HEK293T (cell line): Measurements from ENCODE around the gene ATP2C1.

Source experiments
- CTCF ChIA-PET: fragments of 350-600 bp; formaldehyde crosslinking; extraction: SDS; loops from one replicate; lab custom pipeline; 2021; ENCODE audit warnings: antibody characterized with exemption, inconsistent platforms; lab: Yijun Ruan, JAX
- POLR2A ChIA-PET: fragments of 350-600 bp; formaldehyde crosslinking; extraction: SDS; loops from one replicate; lab custom pipeline; 2020; ENCODE audit warnings: antibody characterized with exemption, inconsistent platforms; lab: Yijun Ruan, JAX
- DNase-seq: peaks from one replicate; pipeline ENCODE4 v3.0.0; 2012; ENCODE audit warnings: mixed read lengths; ENCODE audit errors: extremely low spot score
- ARNT ChIP-seq: fragments of 450-650 bp; IDR thresholded peaks from 2 replicates; pipeline ENCODE4 v1.6.1; 2017; ENCODE audit warnings: mild to moderate bottlenecking
- BHLHE40 ChIP-seq: fragments of 450-650 bp; IDR thresholded peaks from 2 replicates; pipeline ENCODE4 v1.6.1; 2016; ENCODE audit warnings: mild to moderate bottlenecking, moderate library complexity, borderline replicate concordance
- CTBP1 ChIP-seq: fragments of 450-650 bp; IDR thresholded peaks from 2 replicates; pipeline ENCODE4 v1.6.1; 2016; ENCODE audit warnings: borderline replicate concordance
- ELF4 ChIP-seq: fragments of 450-650 bp; IDR thresholded peaks from 2 replicates; pipeline ENCODE4 v1.6.1; 2017; ENCODE audit warnings: antibody characterized with exemption
- FOXA1 ChIP-seq: fragments of 450-650 bp; IDR thresholded peaks from 2 replicates; pipeline ENCODE4 v1.6.1; 2016; ENCODE audit warnings: mild to moderate bottlenecking
- FOXK2 ChIP-seq: fragments of 450-650 bp; IDR thresholded peaks from 2 replicates; pipeline ENCODE4 v1.6.1; 2016; ENCODE audit warnings: mild to moderate bottlenecking
- FOXM1 ChIP-seq: fragments of 450-650 bp; IDR thresholded peaks from 2 replicates; pipeline ENCODE4 v1.6.1; 2017; ENCODE audit warnings: mild to moderate bottlenecking, borderline replicate concordance
- HDGF ChIP-seq: fragments of 450-650 bp; IDR thresholded peaks from 2 replicates; pipeline ENCODE4 v1.6.1; 2017; ENCODE audit warnings: antibody characterized with exemption, borderline replicate concordance
- L3MBTL2 ChIP-seq: fragments of 450-650 bp; conservative IDR thresholded peaks from 2 replicates; pipeline ENCODE4 v1.6.1; 2016; ENCODE audit warnings: mild to moderate bottlenecking
- LEF1 ChIP-seq: fragments of 450-650 bp; IDR thresholded peaks from 2 replicates; pipeline ENCODE4 v1.6.1; 2017; ENCODE audit warnings: mild to moderate bottlenecking, borderline replicate concordance
- NFRKB ChIP-seq: fragments of 450-650 bp; IDR thresholded peaks from 2 replicates; pipeline ENCODE4 v1.6.1; 2016; ENCODE audit warnings: mild to moderate bottlenecking, moderate library complexity
- PKNOX1 ChIP-seq: fragments of 450-650 bp; IDR thresholded peaks from 2 replicates; pipeline ENCODE4 v1.6.1; 2016
- SP1 ChIP-seq: fragments of 450-650 bp; IDR thresholded peaks from 2 replicates; pipeline ENCODE4 v1.6.1; 2017
- SUZ12 ChIP-seq: fragments of 450-650 bp; IDR thresholded peaks from 2 replicates; pipeline ENCODE4 v1.6.1; 2016; ENCODE audit warnings: mild to moderate bottlenecking
- TARDBP ChIP-seq: fragments of 450-650 bp; IDR thresholded peaks from 2 replicates; pipeline ENCODE4 v1.6.1; 2016
- ZNF384 ChIP-seq: fragments of 450-650 bp; IDR thresholded peaks from 2 replicates; pipeline ENCODE4 v1.6.1; 2016

ATP2C1 gene

GRCh38 chr3:130903412-130903908 lies 9.6 kb downstream of the ATP2C1 start:
- POLR2A ChIA-PET = no interaction called here
- TF ChIP-seq FOXM1 (no peak), SP1 (no peak), ZNF384 (no peak), FOXA1 (no peak), NFRKB (no peak), ELF4 (no peak), FOXK2 (no peak), L3MBTL2 (no peak), TARDBP (no peak), PKNOX1 (no peak), ARNT (no peak), LEF1 (no peak), SUZ12 (no peak), BHLHE40 (no peak), HDGF (no peak), CTBP1 (no peak)
- CTCF ChIA-PET = no interaction called here
- no peak for DNase-seq

GRCh38 chr3:130904491-130904890 lies 10.6 kb downstream of the ATP2C1 start:
- no peak for DNase-seq
- ChIA-PET CTCF (no interaction called here), POLR2A (no interaction called here)
- TF ChIP-seq CTBP1 (no peak), HDGF (no peak), SUZ12 (no peak), NFRKB (no peak), L3MBTL2 (no peak), FOXK2 (no peak)

GRCh38 chr3:130905551-130905950 lies 11.7 kb downstream of the ATP2C1 start:
- ChIA-PET CTCF (no interaction called here), POLR2A (no interaction called here)
- no peak for TF ChIP-seq ELF4
- TF ChIP-seq SP1 = no peak
- no peak for TF ChIP-seq LEF1
- TF ChIP-seq PKNOX1 = no peak
- no peak for TF ChIP-seq L3MBTL2
- TF ChIP-seq FOXK2 = no peak
- no peak for DNase-seq

GRCh38 chr3:130906374-130906995 lies 12.6 kb downstream of the ATP2C1 start:
- no peak for DNase-seq
- ChIA-PET CTCF (no interaction called here), POLR2A (no interaction called here)
- TF ChIP-seq ZNF384 (no peak), ARNT (no peak), BHLHE40 (no peak), NFRKB (no peak), LEF1 (no peak), CTBP1 (no peak), FOXK2 (no peak), FOXM1 (no peak), SUZ12 (no peak)

GRCh38 chr3:130907500-130907899 lies 13.6 kb downstream of the ATP2C1 start:
- ChIA-PET CTCF (no interaction called here), POLR2A (no interaction called here)
- no peak for TF ChIP-seq L3MBTL2
- TF ChIP-seq ARNT = no peak
- no peak for TF ChIP-seq NFRKB
- no peak for TF ChIP-seq BHLHE40
- TF ChIP-seq LEF1 = no peak
- TF ChIP-seq FOXM1 = no peak
- TF ChIP-seq CTBP1 = no peak
- no peak for TF ChIP-seq ZNF384
- no peak for TF ChIP-seq PKNOX1
- no peak for TF ChIP-seq SP1
- TF ChIP-seq TARDBP = no peak
- TF ChIP-seq SUZ12 = no peak
- TF ChIP-seq HDGF = no peak
- no peak for DNase-seq

- DNase-seq = no peak
- POLR2A ChIA-PET = no interaction called here
- CTCF ChIA-PET = no interaction called here
- no peak for TF ChIP-seq ELF4
- TF ChIP-seq ARNT = no peak
- TF ChIP-seq HDGF = no peak
- no peak for TF ChIP-seq SUZ12
- TF ChIP-seq FOXA1 = no peak
- TF ChIP-seq TARDBP = no peak
- no peak for TF ChIP-seq SP1
- TF ChIP-seq PKNOX1 = no peak
- TF ChIP-seq FOXM1 = no peak
- TF ChIP-seq NFRKB = no peak
- no peak for TF ChIP-seq ZNF384
- no peak for TF ChIP-seq LEF1
- no peak for TF ChIP-seq BHLHE40
Measured at GRCh38 chr3:130907966-130908365, 14.1 kb downstream of the ATP2C1 start.
